ENCODE results near the gene KDM1B.

Gene KDM1B

GRCh38 chr6:18240230-18240629 lies 85.0 kb downstream of the KDM1B start:
- no peak for DNase-seq

GRCh38 chr6:18241208-18242038 lies 86.2 kb downstream of the KDM1B start:
- DNase-seq = no peak

GRCh38 chr6:18242062-18242851 lies 87.0 kb downstream of the KDM1B start:
- no peak for DNase-seq

GRCh38 chr6:18243302-18243893 lies 88.2 kb downstream of the KDM1B start:
- DNase-seq = no peak

GRCh38 chr6:18244251-18244650 lies 89.0 kb downstream of the KDM1B start:
- no peak for DNase-seq

GRCh38 chr6:18245079-18245478 lies 89.9 kb downstream of the KDM1B start:
- no peak for DNase-seq

- DNase-seq = no peak
These were observed 90.4 kb downstream of the KDM1B start for GRCh38 chr6:18245642-18246041.

GRCh38 chr6:18246205-18246604 lies 91.0 kb downstream of the KDM1B start:
- DNase-seq = no peak

GRCh38 chr6:18247002-18247401 lies 91.8 kb downstream of the KDM1B start:
- DNase-seq = no peak

- DNase-seq = no peak
These were observed 93.5 kb downstream of the KDM1B start for GRCh38 chr6:18248698-18249097.

GRCh38 chr6:18249271-18249670 lies 94.0 kb downstream of the KDM1B start:
- DNase-seq = no peak

GRCh38 chr6:18253635-18254034 lies 98.4 kb downstream of the KDM1B start:
- no peak for DNase-seq

GRCh38 chr6:18254793-18255192 lies 99.6 kb downstream of the KDM1B start:
- DNase-seq = no peak

- no peak for DNase-seq
These were observed 104.6 kb downstream of the KDM1B start for GRCh38 chr6:18259675-18260447.

GRCh38 chr6:18260448-18261106 lies 105.4 kb downstream of the KDM1B start:
- DNase-seq = no peak

GRCh38 chr6:18261877-18262276 lies 106.7 kb downstream of the KDM1B start:
- DNase-seq = no peak

GRCh38 chr6:18262702-18263417 lies 107.6 kb downstream of the KDM1B start:
- DNase-seq = no peak

- peak; percentile 45 for DNase-seq
These were observed 108.4 kb downstream of the KDM1B start for GRCh38 chr6:18263418-18264218.

GRCh38 chr6:18264219-18264922 lies 109.1 kb downstream of the KDM1B start, which contains the start of gene DEK:
DEK (minus strand) TSS chr6:18264530; CDS start chr6:18263987, 543 bp downstream.
- DNase-seq = peak; percentile 78

- no peak for DNase-seq
These were observed 109.7 kb downstream of the KDM1B start for GRCh38 chr6:18264923-18265377.

Data from activated CD4-positive, CD25-positive, alpha-beta regulatory T cell treated with anti-CD3 and anti-CD28 coated beads, Interleukin-2, amount 50 U/mL, for 72 hours (primary cell).